ENCODE data around the gene CAMK2N1.
"Not testable (repeated sequence)": the region's sequence is repeated elsewhere in the genome, so short reads cannot be mapped to it uniquely, and the experiment has no call there.

CAMK2N1 gene

GRCh38 chr1:20485527-20486456 lies at the start of gene CAMK2N1:
Gene CAMK2N1, minus strand, starts transcription at chr1:20486210. Its CDS starts 831 bp downstream, at chr1:20485379.
- DNase-seq: peak; percentile 47 to 54

GRCh38 chr1:20534659-20535417 lies 48.8 kb upstream of the CAMK2N1 start:
- DNase-seq: no peak

GRCh38 chr1:20533635-20534034 lies 47.6 kb upstream of the CAMK2N1 start:
- DNase-seq: no peak

GRCh38 chr1:20530901-20531300 lies 44.9 kb upstream of the CAMK2N1 start:
- DNase-seq: no peak

- DNase-seq: no peak
Measured at GRCh38 chr1:20530306-20530705, 44.3 kb upstream of the CAMK2N1 start.

- DNase-seq: no peak
Measured at GRCh38 chr1:20528221-20528620, 42.2 kb upstream of the CAMK2N1 start.

GRCh38 chr1:20526267-20526666 lies 40.3 kb upstream of the CAMK2N1 start:
- no peak for DNase-seq

GRCh38 chr1:20521960-20522861 lies 36.2 kb upstream of the CAMK2N1 start:
- DNase-seq: peak; percentile 59 to 67

GRCh38 chr1:20519609-20520262 lies 33.7 kb upstream of the CAMK2N1 start:
- DNase-seq: not testable (repeated sequence)

GRCh38 chr1:20511518-20512428 lies 25.8 kb upstream of the CAMK2N1 start:
- no peak for DNase-seq

GRCh38 chr1:20508411-20508771 lies 22.4 kb upstream of the CAMK2N1 start:
- DNase-seq: no peak

GRCh38 chr1:20507564-20508410 lies 21.8 kb upstream of the CAMK2N1 start, which contains the start of gene MUL1:
Gene MUL1, minus strand, starts transcription at chr1:20508151. Its CDS starts 127 bp downstream, at chr1:20508024.
- DNase-seq: peak; percentile 90 to 92

- no peak for DNase-seq
Measured at GRCh38 chr1:20507248-20507563, 21.2 kb upstream of the CAMK2N1 start.

- no peak for DNase-seq
Measured at GRCh38 chr1:20505488-20505887, 19.5 kb upstream of the CAMK2N1 start.

GRCh38 chr1:20500716-20501115 lies 14.7 kb upstream of the CAMK2N1 start:
- DNase-seq: no peak

- no peak for DNase-seq
Measured at GRCh38 chr1:20499718-20500117, 13.7 kb upstream of the CAMK2N1 start.

GRCh38 chr1:20499105-20499504 lies 13.1 kb upstream of the CAMK2N1 start:
- no peak for DNase-seq

GRCh38 chr1:20498116-20498515 lies 12.1 kb upstream of the CAMK2N1 start:
- DNase-seq: no peak

- no peak for DNase-seq
Measured at GRCh38 chr1:20497506-20497905, 11.5 kb upstream of the CAMK2N1 start.

- not testable (repeated sequence) for DNase-seq
Measured at GRCh38 chr1:20496725-20497383, 10.8 kb upstream of the CAMK2N1 start.

All from activated CD4-positive, alpha-beta T cell treated with anti-CD3 and anti-CD28 coated beads, Interleukin-2, amount 50 U/mL, for 4 hours (primary cell).